HEK293 (cell line): ENCODE data around the gene MAP3K5.

Experiments
- CTCF ChIA-PET: fragments of 350-600 bp; formaldehyde crosslinking; extraction: SDS; loops from one replicate; lab custom pipeline; 2021; ENCODE audit warnings: antibody characterized with exemption; lab: Yijun Ruan, JAX
- POLR2A ChIA-PET: fragments of 300-600 bp; formaldehyde crosslinking; extraction: SDS; loops from one replicate; lab custom pipeline; 2020; ENCODE audit warnings: antibody characterized with exemption, inconsistent platforms; lab: Yijun Ruan, JAX
- H3K27ac ChIP-seq: fragments of 200-500 bp; sonication (Bioruptor generic); 2 replicates; pipeline ENCODE4 v1.5.1; 2014; ENCODE audit warnings: low read depth, low read length, control low read depth, inconsistent platforms; ENCODE audit errors: extremely low read depth
- H3K36me3 ChIP-seq, 2 experiments: fragments of 200-500 bp in 1 of 2; sonication (Bioruptor generic) in 1 of 2; 1 replicate in 1 of 2; 2 replicates in 1 of 2; pipeline ENCODE4 v1.5.1; 2014 to 2017; ENCODE audit warnings: inconsistent platforms in 2 of 2, low read length in 2 of 2; ENCODE audit not compliant: control insufficient read depth in 2 of 2, insufficient read depth in 1 of 2
- H3K4me1 ChIP-seq: fragments of 200-500 bp; sonication (Bioruptor generic); 2 replicates; pipeline ENCODE4 v1.5.1; 2014; ENCODE audit warnings: mild to moderate bottlenecking, low read length, inconsistent platforms; ENCODE audit not compliant: control insufficient read depth, insufficient read depth
- H3K4me3 ChIP-seq: 2 replicates; pipeline ENCODE4 v1.5.1; 2011; ENCODE audit warnings: low read depth, mild to moderate bottlenecking, control low read depth, low read length, moderate library complexity
- H3K9me3 ChIP-seq: fragments of 200-500 bp; sonication (Bioruptor generic); 2 replicates; pipeline ENCODE4 v1.5.1; 2014; ENCODE audit warnings: low read depth, low read length, inconsistent platforms; ENCODE audit not compliant: control insufficient read depth, insufficient read depth
- AEBP2 ChIP-seq: fragments of 450-650 bp; formaldehyde crosslinking; IDR thresholded peaks from 2 replicates; pipeline ENCODE4 v1.5.1; 2016; ENCODE audit warnings: missing biosample characterization, missing genetic modification characterization, borderline replicate concordance
- GLI4 ChIP-seq: fragments of 450-650 bp; formaldehyde crosslinking; IDR thresholded peaks from 2 replicates; pipeline ENCODE4 v1.5.1; 2016; ENCODE audit warnings: missing biosample characterization, missing genetic modification characterization
- ZBTB17 ChIP-seq: fragments of 450-650 bp; formaldehyde crosslinking; IDR thresholded peaks from 2 replicates; pipeline ENCODE4 v1.5.1; 2016; ENCODE audit warnings: missing biosample characterization, missing genetic modification characterization
- ZBTB8A ChIP-seq: fragments of 450-650 bp; formaldehyde crosslinking; IDR thresholded peaks from 2 replicates; pipeline ENCODE4 v1.5.1; 2016; ENCODE audit warnings: missing biosample characterization, missing genetic modification characterization
- ZFHX2 ChIP-seq: fragments of 450-650 bp; formaldehyde crosslinking; conservative IDR thresholded peaks from 2 replicates; pipeline ENCODE4 v1.5.1; 2016; ENCODE audit warnings: missing biosample characterization, missing genetic modification characterization
- ZNF133 ChIP-seq: fragments of 450-650 bp; formaldehyde crosslinking; IDR thresholded peaks from 2 replicates; pipeline ENCODE4 v1.5.1; 2016; ENCODE audit warnings: missing biosample characterization, missing genetic modification characterization
- ZNF155 ChIP-seq: fragments of 450-650 bp; formaldehyde crosslinking; IDR thresholded peaks from 2 replicates; pipeline ENCODE4 v1.5.1; 2016; ENCODE audit warnings: missing biosample characterization, missing genetic modification characterization
- ZNF211 ChIP-seq: fragments of 450-650 bp; formaldehyde crosslinking; IDR thresholded peaks from 2 replicates; pipeline ENCODE4 v1.5.1; 2016; ENCODE audit warnings: low read depth, missing biosample characterization, missing genetic modification characterization
- ZNF292 ChIP-seq: fragments of 450-650 bp; formaldehyde crosslinking; IDR thresholded peaks from 2 replicates; pipeline ENCODE4 v1.5.1; 2016; ENCODE audit warnings: low read depth, missing biosample characterization, missing genetic modification characterization, borderline replicate concordance
- ZNF501 ChIP-seq: fragments of 450-650 bp; formaldehyde crosslinking; IDR thresholded peaks from 2 replicates; pipeline ENCODE4 v1.5.1; 2016; ENCODE audit warnings: missing biosample characterization, missing genetic modification characterization
- ZNF571 ChIP-seq: fragments of 450-650 bp; formaldehyde crosslinking; IDR thresholded peaks from 2 replicates; pipeline ENCODE4 v1.5.0; 2017; ENCODE audit warnings: missing biosample characterization, missing genetic modification characterization
- ZNF580 ChIP-seq: fragments of 450-650 bp; formaldehyde crosslinking; IDR thresholded peaks from 2 replicates; pipeline ENCODE4 v1.5.1; 2016; ENCODE audit warnings: missing biosample characterization, missing genetic modification characterization
- TF ChIP-seq, protein P1 (sequence below): fragments of 450-650 bp; formaldehyde crosslinking; IDR thresholded peaks from 2 replicates; pipeline ENCODE4 v1.5.1; 2017; ENCODE audit warnings: missing biosample characterization, missing genetic modification characterization
- TF ChIP-seq, protein P2 (sequence below): fragments of 450-650 bp; formaldehyde crosslinking; IDR thresholded peaks from 2 replicates; pipeline ENCODE4 v1.5.1; 2016; ENCODE audit warnings: missing biosample characterization, missing genetic modification characterization, low read depth
- TF ChIP-seq, protein P3 (sequence below): sonication (generic); formaldehyde crosslinking; IDR thresholded peaks from 2 replicates; pipeline ENCODE4 v1.8.1; 2022; ENCODE audit warnings: mild to moderate bottlenecking, moderate library complexity, missing genetic modification reagents
- TF ChIP-seq, protein P4 (sequence below): fragments of 450-650 bp; formaldehyde crosslinking; IDR thresholded peaks from 2 replicates; pipeline ENCODE4 v1.5.1; 2016; ENCODE audit warnings: missing biosample characterization, missing genetic modification characterization

MAP3K5 gene

GRCh38 chr6:136614350-136614749 lies 177.9 kb downstream of the MAP3K5 start:
- TF ChIP-seq ZNF501 (tag by site-specific recombination) (no peak), ZNF580 (tag by site-specific recombination) (0 out of 2 replicates have a peak, but pooled peaks have one; percentile 18), ZBTB17 (tag by site-specific recombination) (no peak)
- TF ChIP-seq, all 188 proteins: peak for 1
- peaks cover 0 to 2% of the 10 kb centered on the region in 2 experiments; a peak in 1 of 3 replicates for H3K36me3 ChIP-seq
- peaks cover 9% of the 10 kb centered on the region for H3K4me1 ChIP-seq
- H3K27ac ChIP-seq = no peak overlapping the region
- ChIA-PET CTCF (interaction anchor here (3.4 kb wide), 1 partner anchor 30 kb away, joined by 19 read pairs; no protein-coding TSS in a partner anchor), POLR2A (no interaction called here)
- no peak overlapping the region for H3K4me3 ChIP-seq
- no peaks in the 10 kb centered on the region for H3K9me3 ChIP-seq

DNA sequence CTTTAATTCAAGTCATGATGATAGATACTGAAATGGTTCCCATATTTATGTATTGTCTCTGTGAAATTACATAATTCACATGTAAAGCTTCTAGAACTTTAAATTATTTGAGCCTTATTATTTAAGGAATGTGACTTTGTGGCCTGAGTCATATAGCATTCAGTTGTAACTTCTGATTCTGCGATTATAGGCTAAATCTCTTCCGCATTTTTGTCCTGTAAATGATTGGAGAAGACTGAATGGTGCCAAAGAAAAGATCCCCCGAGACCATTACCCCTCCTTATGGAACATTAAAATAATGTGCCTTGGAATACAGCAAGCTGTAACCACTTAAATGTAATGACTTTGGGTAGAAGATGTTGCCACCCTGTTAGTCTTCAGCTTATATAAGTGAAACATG lies 178.8 kb downstream of the MAP3K5 start:
- peaks cover 9% of the 10 kb centered on the region for H3K4me1 ChIP-seq
- TF ChIP-seq AEBP2 = no peak
- TF ChIP-seq GLI4 (tag by site-specific recombination) = no peak
- TF ChIP-seq ZBTB8A = no peak
- no peak for TF ChIP-seq ZNF133 (tag by site-specific recombination)
- TF ChIP-seq, protein P1, sequence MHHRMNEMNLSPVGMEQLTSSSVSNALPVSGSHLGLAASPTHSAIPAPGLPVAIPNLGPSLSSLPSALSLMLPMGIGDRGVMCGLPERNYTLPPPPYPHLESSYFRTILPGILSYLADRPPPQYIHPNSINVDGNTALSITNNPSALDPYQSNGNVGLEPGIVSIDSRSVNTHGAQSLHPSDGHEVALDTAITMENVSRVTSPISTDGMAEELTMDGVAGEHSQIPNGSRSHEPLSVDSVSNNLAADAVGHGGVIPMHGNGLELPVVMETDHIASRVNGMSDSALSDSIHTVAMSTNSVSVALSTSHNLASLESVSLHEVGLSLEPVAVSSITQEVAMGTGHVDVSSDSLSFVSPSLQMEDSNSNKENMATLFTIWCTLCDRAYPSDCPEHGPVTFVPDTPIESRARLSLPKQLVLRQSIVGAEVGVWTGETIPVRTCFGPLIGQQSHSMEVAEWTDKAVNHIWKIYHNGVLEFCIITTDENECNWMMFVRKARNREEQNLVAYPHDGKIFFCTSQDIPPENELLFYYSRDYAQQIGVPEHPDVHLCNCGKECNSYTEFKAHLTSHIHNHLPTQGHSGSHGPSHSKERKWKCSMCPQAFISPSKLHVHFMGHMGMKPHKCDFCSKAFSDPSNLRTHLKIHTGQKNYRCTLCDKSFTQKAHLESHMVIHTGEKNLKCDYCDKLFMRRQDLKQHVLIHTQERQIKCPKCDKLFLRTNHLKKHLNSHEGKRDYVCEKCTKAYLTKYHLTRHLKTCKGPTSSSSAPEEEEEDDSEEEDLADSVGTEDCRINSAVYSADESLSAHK (tag by site-specific recombination) = no peak
- no peak for TF ChIP-seq ZNF292 (tag by site-specific recombination)
- TF ChIP-seq ZFHX2 (tag by site-specific recombination) = no peak
- no peak for TF ChIP-seq ZNF211 (tag by site-specific recombination)
- no peak for TF ChIP-seq ZNF571 (tag by site-specific recombination)
- TF ChIP-seq, protein P2, sequence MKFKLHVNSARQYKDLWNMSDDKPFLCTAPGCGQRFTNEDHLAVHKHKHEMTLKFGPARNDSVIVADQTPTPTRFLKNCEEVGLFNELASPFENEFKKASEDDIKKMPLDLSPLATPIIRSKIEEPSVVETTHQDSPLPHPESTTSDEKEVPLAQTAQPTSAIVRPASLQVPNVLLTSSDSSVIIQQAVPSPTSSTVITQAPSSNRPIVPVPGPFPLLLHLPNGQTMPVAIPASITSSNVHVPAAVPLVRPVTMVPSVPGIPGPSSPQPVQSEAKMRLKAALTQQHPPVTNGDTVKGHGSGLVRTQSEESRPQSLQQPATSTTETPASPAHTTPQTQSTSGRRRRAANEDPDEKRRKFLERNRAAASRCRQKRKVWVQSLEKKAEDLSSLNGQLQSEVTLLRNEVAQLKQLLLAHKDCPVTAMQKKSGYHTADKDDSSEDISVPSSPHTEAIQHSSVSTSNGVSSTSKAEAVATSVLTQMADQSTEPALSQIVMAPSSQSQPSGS (tag by site-specific recombination) = no peak
- H3K9me3 ChIP-seq = no peaks in the 10 kb centered on the region
- ChIA-PET CTCF (interaction anchor here (0.8 to 3.4 kb wide), 2 partner anchors 31 to 173 kb away, joined by 3 to 19 read pairs; no protein-coding TSS in a partner anchor), POLR2A (no interaction called here)
- no peak overlapping the region for H3K4me3 ChIP-seq
- H3K36me3 ChIP-seq = peaks cover 0 to 2% of the 10 kb centered on the region in 2 experiments; a peak in 1 of 3 replicates
- no peak overlapping the region for H3K27ac ChIP-seq

DNA sequence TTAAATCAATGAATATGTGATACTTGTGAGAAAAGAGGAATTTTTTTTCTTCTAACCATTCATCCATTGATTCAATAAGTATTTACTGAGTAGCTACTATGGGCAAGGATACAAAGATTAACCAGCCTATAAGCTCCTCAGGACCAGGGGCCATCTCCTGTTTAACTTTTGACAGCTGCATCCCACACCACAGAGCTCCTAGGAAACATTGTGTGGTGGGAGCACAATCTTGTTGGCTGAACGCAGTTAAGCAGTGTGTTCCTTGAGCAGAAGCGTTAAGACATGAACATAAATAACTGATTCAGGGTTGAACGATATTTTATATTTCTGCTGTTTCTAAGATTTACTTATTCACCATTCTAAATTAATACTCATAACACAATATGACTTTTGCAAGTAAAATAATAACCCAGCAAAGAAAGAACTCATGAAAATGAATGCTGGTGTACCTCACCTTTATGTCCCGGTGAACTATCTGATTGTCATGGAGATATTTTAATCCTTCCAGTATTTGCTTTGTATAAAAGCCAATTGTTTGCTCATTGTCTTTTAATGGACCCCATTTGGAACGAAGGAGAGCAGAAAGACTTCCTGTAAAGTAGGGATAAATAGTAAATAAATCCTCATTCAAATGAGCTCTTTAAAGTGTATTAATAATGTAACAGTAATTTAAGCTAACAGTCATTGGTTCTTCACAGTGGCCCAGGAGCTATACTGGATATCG lies 179.4 kb downstream of the MAP3K5 start:
- CTCF ChIA-PET = interaction anchor here (0.6 to 3.4 kb wide), 6 partner anchors 31 to 307 kb away, joined by 3 to 19 read pairs (median 3); partner anchors contain the start of genes MAP3K5 and MAP7
- no peak for TF ChIP-seq ZNF155 (tag by site-specific recombination)
- TF ChIP-seq, protein P3, sequence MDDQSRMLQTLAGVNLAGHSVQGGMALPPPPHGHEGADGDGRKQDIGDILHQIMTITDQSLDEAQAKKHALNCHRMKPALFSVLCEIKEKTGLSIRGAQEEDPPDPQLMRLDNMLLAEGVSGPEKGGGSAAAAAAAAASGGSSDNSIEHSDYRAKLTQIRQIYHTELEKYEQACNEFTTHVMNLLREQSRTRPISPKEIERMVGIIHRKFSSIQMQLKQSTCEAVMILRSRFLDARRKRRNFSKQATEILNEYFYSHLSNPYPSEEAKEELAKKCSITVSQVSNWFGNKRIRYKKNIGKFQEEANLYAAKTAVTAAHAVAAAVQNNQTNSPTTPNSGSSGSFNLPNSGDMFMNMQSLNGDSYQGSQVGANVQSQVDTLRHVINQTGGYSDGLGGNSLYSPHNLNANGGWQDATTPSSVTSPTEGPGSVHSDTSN (CRISPR knock-in tag) = no peak
- TF ChIP-seq, protein P4, sequence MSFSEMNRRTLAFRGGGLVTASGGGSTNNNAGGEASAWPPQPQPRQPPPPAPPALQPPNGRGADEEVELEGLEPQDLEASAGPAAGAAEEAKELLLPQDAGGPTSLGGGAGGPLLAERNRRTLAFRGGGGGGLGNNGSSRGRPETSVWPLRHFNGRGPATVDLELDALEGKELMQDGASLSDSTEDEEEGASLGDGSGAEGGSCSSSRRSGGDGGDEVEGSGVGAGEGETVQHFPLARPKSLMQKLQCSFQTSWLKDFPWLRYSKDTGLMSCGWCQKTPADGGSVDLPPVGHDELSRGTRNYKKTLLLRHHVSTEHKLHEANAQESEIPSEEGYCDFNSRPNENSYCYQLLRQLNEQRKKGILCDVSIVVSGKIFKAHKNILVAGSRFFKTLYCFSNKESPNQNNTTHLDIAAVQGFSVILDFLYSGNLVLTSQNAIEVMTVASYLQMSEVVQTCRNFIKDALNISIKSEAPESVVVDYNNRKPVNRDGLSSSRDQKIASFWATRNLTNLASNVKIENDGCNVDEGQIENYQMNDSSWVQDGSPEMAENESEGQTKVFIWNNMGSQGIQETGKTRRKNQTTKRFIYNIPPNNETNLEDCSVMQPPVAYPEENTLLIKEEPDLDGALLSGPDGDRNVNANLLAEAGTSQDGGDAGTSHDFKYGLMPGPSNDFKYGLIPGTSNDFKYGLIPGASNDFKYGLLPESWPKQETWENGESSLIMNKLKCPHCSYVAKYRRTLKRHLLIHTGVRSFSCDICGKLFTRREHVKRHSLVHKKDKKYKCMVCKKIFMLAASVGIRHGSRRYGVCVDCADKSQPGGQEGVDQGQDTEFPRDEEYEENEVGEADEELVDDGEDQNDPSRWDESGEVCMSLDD (tag by site-specific recombination) = no peak
- TF ChIP-seq, all 188 proteins: peak for 0
- no peak overlapping the region for H3K4me3 ChIP-seq
- no peaks in the 10 kb centered on the region for H3K9me3 ChIP-seq
- POLR2A ChIA-PET = no interaction called here
- peaks cover 11% of the 10 kb centered on the region for H3K4me1 ChIP-seq
- no peak overlapping the region for H3K27ac ChIP-seq
- peaks cover 0 to 2% of the 10 kb centered on the region in 2 experiments; a peak in 1 of 3 replicates for H3K36me3 ChIP-seq
